Middle frontal gyrus (tissue), 1 donor: ENCODE results near the gene BBS5.

ENCODE experiments used
- DNase-seq: peaks from one replicate; pipeline ENCODE4 v3.0.0-alpha.2; 2015; ENCODE audit warnings: low spot score; ENCODE audit errors: extremely low spot score

The BBS5 gene

DNA sequence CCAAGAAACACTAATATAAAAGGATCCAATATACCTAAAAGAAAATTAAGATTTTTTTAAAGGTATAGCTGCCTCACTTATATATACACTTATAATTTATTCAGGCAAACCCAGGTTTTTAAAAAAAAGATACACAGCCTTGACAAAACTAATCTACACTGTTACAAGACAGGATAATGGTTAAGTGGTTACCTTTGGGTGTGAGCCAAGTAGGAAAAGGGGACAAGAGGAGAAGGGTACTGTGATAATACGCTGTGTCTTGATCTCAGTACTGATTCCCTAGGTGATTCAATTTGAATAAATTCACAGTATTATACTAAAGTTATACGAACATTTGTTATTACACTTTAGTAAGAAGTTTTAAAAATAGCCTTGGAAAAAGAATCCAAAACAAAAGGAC, 60.9 kb downstream of the BBS5 start:
- no peak for DNase-seq

DNA sequence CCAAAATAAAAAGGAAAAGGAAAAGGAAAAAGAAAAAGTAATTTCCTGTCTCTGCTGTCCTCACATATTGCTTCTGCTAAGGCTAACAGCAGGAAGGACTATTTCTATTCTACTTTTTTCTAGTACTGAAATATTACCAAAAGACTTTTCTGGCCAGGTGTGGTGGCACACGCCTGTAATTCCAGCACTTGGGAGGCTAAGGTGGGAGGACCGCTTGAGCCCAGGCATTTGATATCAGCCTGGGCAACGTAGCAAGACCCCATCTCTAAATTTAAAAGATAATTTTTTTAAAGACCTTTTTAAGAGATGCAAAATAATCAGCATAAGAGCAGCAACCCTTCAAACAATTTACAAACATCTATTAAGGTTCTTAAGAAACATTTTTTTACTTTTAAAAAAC, 63.1 kb downstream of the BBS5 start:
- DNase-seq = no peak

- DNase-seq = no peak
Measured at GRCh38 chr2:169546756-169547155, 67.5 kb downstream of the BBS5 start.
